ENCODE measurements around the gene ZIC4.

DNA sequence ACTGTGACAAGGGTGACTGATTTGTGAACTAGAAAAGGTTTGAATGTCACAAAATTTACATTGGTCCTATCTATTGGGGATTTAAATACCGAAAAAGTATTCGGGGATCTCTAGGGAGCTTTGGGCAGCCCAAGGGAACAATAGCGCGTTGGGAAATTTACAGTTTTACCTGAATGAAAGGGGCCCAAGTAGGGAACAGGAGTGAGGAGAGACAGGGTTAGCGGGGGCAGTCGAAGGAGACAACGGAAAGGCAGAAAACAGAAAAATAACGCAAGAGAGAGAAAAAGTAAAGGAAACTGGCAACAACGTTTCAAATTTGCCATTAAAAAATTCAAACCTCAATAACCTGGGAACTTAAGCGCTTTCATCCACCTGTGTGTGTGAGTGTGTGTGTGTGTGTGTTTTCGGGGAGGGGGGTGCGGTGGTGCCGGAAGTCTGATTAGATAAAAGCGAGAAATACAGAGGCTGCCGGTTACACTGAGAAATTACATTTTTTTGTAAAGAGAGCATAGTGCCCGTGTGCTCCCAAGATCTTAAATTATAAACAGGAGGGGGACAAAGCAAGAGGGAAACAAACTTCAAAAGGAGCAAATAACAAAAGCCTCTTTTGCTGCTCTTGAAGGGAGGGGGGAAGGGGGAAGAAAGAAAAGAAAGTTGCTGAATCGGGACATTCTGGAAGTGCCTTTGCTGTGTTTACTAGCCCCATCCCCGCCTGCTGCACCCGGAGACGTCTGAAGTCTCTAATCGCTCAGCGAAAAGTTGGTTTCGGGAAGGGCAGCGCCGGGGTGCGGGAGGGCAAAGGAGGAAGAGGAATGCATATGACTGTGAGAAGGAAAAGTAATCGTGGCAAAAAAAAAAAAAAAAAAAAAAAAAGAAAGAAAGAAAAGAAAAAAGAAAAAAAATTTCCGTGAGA lies 2.1 kb upstream of the ZIC4 start:
- TF ChIP-seq SIN3A (IDR thresholded peaks at IDR 0.05; ENCODE audit: borderline replicate concordance, insufficient read depth, low read length) (no peak), POLR2AphosphoS5 (IDR thresholded peaks at IDR 0.05; ENCODE audit: low read depth, low read length) (no peak), FOXP2 (optimal IDR thresholded peaks at IDR 0.05; ENCODE audit: borderline replicate concordance, extremely low read depth, extremely low read length, insufficient read depth) (no peak)
- TF ChIP-seq, protein P1, sequence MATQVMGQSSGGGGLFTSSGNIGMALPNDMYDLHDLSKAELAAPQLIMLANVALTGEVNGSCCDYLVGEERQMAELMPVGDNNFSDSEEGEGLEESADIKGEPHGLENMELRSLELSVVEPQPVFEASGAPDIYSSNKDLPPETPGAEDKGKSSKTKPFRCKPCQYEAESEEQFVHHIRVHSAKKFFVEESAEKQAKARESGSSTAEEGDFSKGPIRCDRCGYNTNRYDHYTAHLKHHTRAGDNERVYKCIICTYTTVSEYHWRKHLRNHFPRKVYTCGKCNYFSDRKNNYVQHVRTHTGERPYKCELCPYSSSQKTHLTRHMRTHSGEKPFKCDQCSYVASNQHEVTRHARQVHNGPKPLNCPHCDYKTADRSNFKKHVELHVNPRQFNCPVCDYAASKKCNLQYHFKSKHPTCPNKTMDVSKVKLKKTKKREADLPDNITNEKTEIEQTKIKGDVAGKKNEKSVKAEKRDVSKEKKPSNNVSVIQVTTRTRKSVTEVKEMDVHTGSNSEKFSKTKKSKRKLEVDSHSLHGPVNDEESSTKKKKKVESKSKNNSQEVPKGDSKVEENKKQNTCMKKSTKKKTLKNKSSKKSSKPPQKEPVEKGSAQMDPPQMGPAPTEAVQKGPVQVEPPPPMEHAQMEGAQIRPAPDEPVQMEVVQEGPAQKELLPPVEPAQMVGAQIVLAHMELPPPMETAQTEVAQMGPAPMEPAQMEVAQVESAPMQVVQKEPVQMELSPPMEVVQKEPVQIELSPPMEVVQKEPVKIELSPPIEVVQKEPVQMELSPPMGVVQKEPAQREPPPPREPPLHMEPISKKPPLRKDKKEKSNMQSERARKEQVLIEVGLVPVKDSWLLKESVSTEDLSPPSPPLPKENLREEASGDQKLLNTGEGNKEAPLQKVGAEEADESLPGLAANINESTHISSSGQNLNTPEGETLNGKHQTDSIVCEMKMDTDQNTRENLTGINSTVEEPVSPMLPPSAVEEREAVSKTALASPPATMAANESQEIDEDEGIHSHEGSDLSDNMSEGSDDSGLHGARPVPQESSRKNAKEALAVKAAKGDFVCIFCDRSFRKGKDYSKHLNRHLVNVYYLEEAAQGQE (IDR thresholded peaks at IDR 0.05; ENCODE audit: insufficient read depth in 1 of 2, low read depth in 2 of 2, low read length in 2 of 2): no peak
